Tongue (tissue), 2 donors: ENCODE data around the gene GTF2H4. TPM values are rescaled to one million over a fixed set of nuclear protein-coding genes. Genes with fewer than 3 reads are reported as not detected.
A peak's percentile ranks its signal among the peaks of the same experiment; 100 is the strongest.
"Not testable (repeated sequence)": the region's sequence is repeated elsewhere in the genome, so short reads cannot be mapped to it uniquely, and the experiment has no call there.

ENCODE experiments used
- DNase-seq: peaks from one replicate; pipeline ENCODE4 v3.0.0-alpha.2; 2015
- total RNA-seq: library from RNA; depleted of rRNA; stranded (reverse); fragments of >200 nt; gene quantifications from one replicate; pipeline ENCODE4 v1.2.3, GENCODE V29; 2014

GTF2H4 gene
- total RNA-seq: 19.9 TPM

GRCh38 chr6:30907758-30908591, at the start of gene GTF2H4:
TSS of gene GTF2H4 (plus strand) at chr6:30908207.
- peak; percentile 100 for DNase-seq

GRCh38 chr6:30859726-30860125, 48.3 kb upstream of the GTF2H4 start:
- not testable (repeated sequence) for DNase-seq

- DNase-seq: no peak
Measured at GRCh38 chr6:30861257-30862048, 46.6 kb upstream of the GTF2H4 start.

GRCh38 chr6:30862156-30862875, 45.7 kb upstream of the GTF2H4 start:
- DNase-seq: no peak

- DNase-seq: no peak
Measured at GRCh38 chr6:30864325-30864724, 43.7 kb upstream of the GTF2H4 start.

GRCh38 chr6:30869241-30869749, 38.7 kb upstream of the GTF2H4 start:
- DNase-seq: not testable (repeated sequence)

GRCh38 chr6:30870546-30870945, 37.5 kb upstream of the GTF2H4 start:
- DNase-seq: no peak

GRCh38 chr6:30871592-30872183, 36.3 kb upstream of the GTF2H4 start:
- DNase-seq: no peak

GRCh38 chr6:30873137-30873640, 34.8 kb upstream of the GTF2H4 start:
- no peak for DNase-seq

- not testable (repeated sequence) for DNase-seq
Measured at GRCh38 chr6:30873795-30874194, 34.2 kb upstream of the GTF2H4 start.

GRCh38 chr6:30875244-30876038, 32.6 kb upstream of the GTF2H4 start:
- DNase-seq: no peak

- peak; percentile 76 for DNase-seq
Measured at GRCh38 chr6:30876039-30876730, 31.8 kb upstream of the GTF2H4 start.

GRCh38 chr6:30877419-30878262, 30.4 kb upstream of the GTF2H4 start:
- DNase-seq: peak; percentile 95

- no peak for DNase-seq
Measured at GRCh38 chr6:30879684-30880427, 28.2 kb upstream of the GTF2H4 start.

GRCh38 chr6:30880698-30881252, 27.2 kb upstream of the GTF2H4 start:
- DNase-seq: peak; percentile 86

GRCh38 chr6:30881392-30882203, 26.4 kb upstream of the GTF2H4 start:
- peak; percentile 82 for DNase-seq

GRCh38 chr6:30882204-30882758, 25.7 kb upstream of the GTF2H4 start:
- peak; percentile 79 for DNase-seq
